OCI-LY7 (cell line): ENCODE data around the gene B3GNT5.

Source experiments
- CTCF ChIP-seq: fragments of 200-600 bp; sonication (generic); conservative IDR thresholded peaks from 2 replicates; pipeline ENCODE4 v1.5.1; 2014; ENCODE audit warnings: mild to moderate bottlenecking, antibody characterized with exemption, low read length, moderate library complexity, mixed read lengths
- EZH2phosphoT487 ChIP-seq: fragments of 200-600 bp; sonication (generic); IDR thresholded peaks from 2 replicates; pipeline ENCODE4 v1.6.1; 2018; ENCODE audit warnings: low read depth, borderline replicate concordance, mild to moderate bottlenecking, mixed run types, antibody characterized with exemption, low read length, moderate library complexity, mixed read lengths

- TF ChIP-seq CTCF (no peak), EZH2phosphoT487 (no peak)
Observed at GRCh38 chr3:183210341-183210740, 42.7 kb upstream of the B3GNT5 start.
